CD4-positive, alpha-beta T cell treated with Interleukin-17A for 4 hours (primary cell): ENCODE data around the gene PDCL3.

ENCODE experiments used
- DNase-seq: peaks from one replicate; pipeline ENCODE4 v3.0.0-alpha.2; 2020; ENCODE audit warnings: mixed read lengths

The PDCL3 gene

GRCh38 chr2:100613719-100614118, 50.9 kb downstream of the PDCL3 start:
- DNase-seq = no peak

- DNase-seq = no peak
These were observed 51.7 kb downstream of the PDCL3 start for GRCh38 chr2:100614455-100615000.

- no peak for DNase-seq
These were observed 52.7 kb downstream of the PDCL3 start for GRCh38 chr2:100615471-100615870.

GRCh38 chr2:100615886-100616285, 53.1 kb downstream of the PDCL3 start:
- no peak for DNase-seq

- DNase-seq = no peak
These were observed 54.1 kb downstream of the PDCL3 start for GRCh38 chr2:100616841-100617390.

- no peak for DNase-seq
These were observed 57.2 kb downstream of the PDCL3 start for GRCh38 chr2:100619951-100620350.

- DNase-seq = no peak
These were observed 57.7 kb downstream of the PDCL3 start for GRCh38 chr2:100620481-100620880.

GRCh38 chr2:100621371-100621951, 58.7 kb downstream of the PDCL3 start:
- no peak for DNase-seq

- no peak for DNase-seq
These were observed 60.4 kb downstream of the PDCL3 start for GRCh38 chr2:100623033-100623715.

GRCh38 chr2:100623930-100624329, 61.1 kb downstream of the PDCL3 start:
- no peak for DNase-seq

- DNase-seq = no peak
These were observed 61.7 kb downstream of the PDCL3 start for GRCh38 chr2:100624536-100624935.

- DNase-seq = no peak
These were observed 62.9 kb downstream of the PDCL3 start for GRCh38 chr2:100625717-100626116.
